ENCODE results near the gene TSC2. TPM values are rescaled to one million over a fixed set of nuclear protein-coding genes. Genes with fewer than 3 reads are reported as not detected.
A peak's percentile ranks its signal among the peaks of the same experiment; 100 is the strongest.
"Not testable (repeated sequence)": the region's sequence is repeated elsewhere in the genome, so short reads cannot be mapped to it uniquely, and the experiment has no call there.

TSC2 gene
- total RNA-seq, 1 experiment from 2014 or later = 59.3 TPM

DNA sequence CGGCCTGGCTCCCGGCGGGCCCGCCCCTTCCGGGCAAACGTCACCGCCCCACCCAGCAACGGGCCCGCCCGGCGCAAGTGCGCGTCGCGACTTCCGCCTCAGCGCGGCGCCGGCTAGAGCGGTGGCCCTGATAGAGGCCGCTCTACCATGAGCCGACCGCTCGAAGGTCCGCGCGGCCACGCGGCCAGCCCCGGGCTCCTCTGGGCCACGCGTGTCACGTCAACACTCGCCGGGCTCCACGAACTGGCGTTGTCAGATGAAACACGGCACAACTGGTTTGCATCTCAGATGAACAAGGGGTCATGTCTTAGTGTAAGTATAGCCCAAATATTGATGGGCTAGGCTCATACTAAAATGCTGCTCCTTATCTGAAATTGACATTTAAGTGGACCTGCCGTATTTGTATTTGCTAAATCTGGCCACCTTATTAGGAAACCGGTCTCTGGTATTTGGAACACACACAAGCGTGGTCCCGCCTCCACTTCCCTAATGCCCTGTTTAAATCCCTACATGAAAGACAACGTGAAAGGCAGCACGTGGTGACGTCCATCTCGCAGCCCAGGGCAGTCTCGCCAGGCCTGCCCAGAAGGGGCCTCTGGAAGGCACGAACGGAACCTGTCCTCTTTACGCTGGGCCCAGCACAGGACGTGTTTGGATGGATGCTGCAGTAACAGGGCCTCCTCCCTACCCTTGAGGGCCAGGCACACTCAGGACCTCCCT lies 37.8 kb upstream of the TSC2 start, which contains the start of gene ZNF598:
TSS of gene ZNF598 (minus strand) at position 31 of the 720 bp plus-strand sequence.
- DNase-seq = peak; percentile 83
- peaks cover 26% of the 10 kb centered on the region for H3K4me1 ChIP-seq (ENCODE audit: insufficient read depth, low read length)
- no peaks in the 10 kb centered on the region for H3K9me2 ChIP-seq (replicated peaks; ENCODE audit: low read length)
- H3F3A ChIP-seq (ENCODE audit: low read length, unreplicated experiment) = no peaks in the 10 kb centered on the region
- H4K20me1 ChIP-seq (ENCODE audit: low read length) = peaks cover 22% of the 10 kb centered on the region
- H3K4me3 ChIP-seq (ENCODE audit: low read length) = peak within 1 kb of the TSS; percentile 94
- BruUV-seq (replicated peaks) = TSS peak; percentile 83
- H3K9me3 ChIP-seq (ENCODE audit: low read length) = no peaks in the 10 kb centered on the region
- CTCF ChIA-PET = no interaction called here
- peak within 1 kb of the TSS; percentile 42 for H2AFZ ChIP-seq (ENCODE audit: low read length)
- intact Hi-C loops (cut with micrococcal nuclease) = no loop called here
- peaks cover 54% of the 10 kb centered on the region for H3K79me2 ChIP-seq (ENCODE audit: low read length)
- peak within 1 kb of the TSS; percentile 92 for H3K4me2 ChIP-seq (ENCODE audit: low read length)
- peak; percentile 81 for ATAC-seq
- POLR2A ChIA-PET (ENCODE audit: unreplicated experiment) = no interaction called here
- H3K27me3 ChIP-seq (ENCODE audit: low read length) = no peaks in the 10 kb centered on the region
- peaks cover 3% of the 10 kb centered on the region; the same call in 1 of the 2 replicates for H3K36me3 ChIP-seq (ENCODE audit: low read depth, low read length)
- peak within 1 kb of the TSS; percentile 77 for H3K27ac ChIP-seq (ENCODE audit: low read length)
- peak within 1 kb of the TSS; percentile 97 for H3K9ac ChIP-seq (ENCODE audit: low read length)
- TF ChIP-seq EZH2phosphoT487 (IDR thresholded peaks at IDR 0.05; ENCODE audit: borderline replicate concordance, low read length) (no peak), EZH2 (IDR thresholded peaks at IDR 0.05; ENCODE audit: low read length, unreplicated experiment) (no peak)
- TF ChIP-seq, protein P1, sequence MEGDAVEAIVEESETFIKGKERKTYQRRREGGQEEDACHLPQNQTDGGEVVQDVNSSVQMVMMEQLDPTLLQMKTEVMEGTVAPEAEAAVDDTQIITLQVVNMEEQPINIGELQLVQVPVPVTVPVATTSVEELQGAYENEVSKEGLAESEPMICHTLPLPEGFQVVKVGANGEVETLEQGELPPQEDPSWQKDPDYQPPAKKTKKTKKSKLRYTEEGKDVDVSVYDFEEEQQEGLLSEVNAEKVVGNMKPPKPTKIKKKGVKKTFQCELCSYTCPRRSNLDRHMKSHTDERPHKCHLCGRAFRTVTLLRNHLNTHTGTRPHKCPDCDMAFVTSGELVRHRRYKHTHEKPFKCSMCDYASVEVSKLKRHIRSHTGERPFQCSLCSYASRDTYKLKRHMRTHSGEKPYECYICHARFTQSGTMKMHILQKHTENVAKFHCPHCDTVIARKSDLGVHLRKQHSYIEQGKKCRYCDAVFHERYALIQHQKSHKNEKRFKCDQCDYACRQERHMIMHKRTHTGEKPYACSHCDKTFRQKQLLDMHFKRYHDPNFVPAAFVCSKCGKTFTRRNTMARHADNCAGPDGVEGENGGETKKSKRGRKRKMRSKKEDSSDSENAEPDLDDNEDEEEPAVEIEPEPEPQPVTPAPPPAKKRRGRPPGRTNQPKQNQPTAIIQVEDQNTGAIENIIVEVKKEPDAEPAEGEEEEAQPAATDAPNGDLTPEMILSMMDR (conservative IDR thresholded peaks at IDR 0.05; ENCODE audit: low read depth, low read length) = no peak

DNA sequence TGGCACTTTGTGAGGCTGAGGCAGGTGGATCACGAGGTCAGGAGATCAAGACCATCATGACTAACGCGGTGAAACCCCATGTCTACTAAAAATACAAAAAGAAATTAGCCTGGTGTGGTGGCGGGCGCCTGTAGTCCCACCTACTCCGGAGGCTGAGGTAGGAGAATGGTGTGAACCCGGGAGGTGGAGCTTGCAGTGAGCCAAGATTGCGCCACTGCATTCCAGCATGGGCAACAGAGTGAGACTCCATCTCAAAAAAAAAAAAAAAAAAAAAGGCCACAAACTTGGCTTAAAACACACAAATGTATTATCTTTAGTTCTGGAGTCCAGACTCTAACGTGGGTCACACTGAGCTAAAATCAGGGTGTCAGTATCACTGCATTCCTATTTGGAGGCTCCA lies 36.1 kb upstream of the TSC2 start:
- H3K9me2 ChIP-seq (replicated peaks; ENCODE audit: low read length); intact Hi-C loops (cut with micrococcal nuclease); H3K27ac ChIP-seq (ENCODE audit: low read length); H3K27me3 ChIP-seq (ENCODE audit: low read length); H3K9ac ChIP-seq (ENCODE audit: low read length); H3K36me3 ChIP-seq (ENCODE audit: low read depth, low read length); CTCF ChIA-PET; ATAC-seq; H3F3A ChIP-seq (ENCODE audit: low read length, unreplicated experiment); H2AFZ ChIP-seq (ENCODE audit: low read length); POLR2A ChIA-PET (ENCODE audit: unreplicated experiment); H3K4me3 ChIP-seq (ENCODE audit: low read length); H3K4me2 ChIP-seq (ENCODE audit: low read length); DNase-seq; BruUV-seq (replicated peaks); H3K9me3 ChIP-seq (ENCODE audit: low read length): not testable (repeated sequence)
- peaks cover 35% of the 10 kb centered on the region for H3K4me1 ChIP-seq (ENCODE audit: insufficient read depth, low read length)
- H3K79me2 ChIP-seq (ENCODE audit: low read length) = peaks cover 36% of the 10 kb centered on the region
- H4K20me1 ChIP-seq (ENCODE audit: low read length) = peaks cover 12% of the 10 kb centered on the region

DNA sequence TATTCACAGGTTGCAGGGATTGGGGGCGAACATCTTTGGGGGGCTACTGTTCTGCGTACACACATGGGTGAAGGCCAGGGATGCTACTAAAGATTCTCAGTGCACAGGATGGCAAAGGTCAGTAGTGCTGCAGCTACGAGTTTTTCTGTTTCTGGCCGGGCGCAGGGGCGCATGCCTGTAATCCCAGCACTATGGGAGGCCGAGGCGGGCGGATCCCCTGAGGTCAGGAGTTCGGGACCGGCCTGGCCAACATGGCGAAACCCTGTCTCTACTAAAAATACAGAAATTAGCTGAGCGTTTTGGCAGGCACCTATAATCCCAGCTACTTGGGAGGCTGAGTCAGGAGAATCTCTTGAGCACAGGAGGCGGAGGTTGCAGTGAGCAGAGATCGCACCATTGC lies 34.3 kb upstream of the TSC2 start:
- BruUV-seq (replicated peaks) = no TSS peak

More for the DNA sequence above, 34.3 kb upstream of the TSC2 start:
- no peaks in the 10 kb centered on the region for H3K9me2 ChIP-seq (replicated peaks; ENCODE audit: low read length)
- TF ChIP-seq EZH2phosphoT487 (IDR thresholded peaks at IDR 0.05; ENCODE audit: borderline replicate concordance, low read length) (no peak), EZH2 (IDR thresholded peaks at IDR 0.05; ENCODE audit: low read length, unreplicated experiment) (no peak)
- TF ChIP-seq, protein P1 (conservative IDR thresholded peaks at IDR 0.05; ENCODE audit: low read depth, low read length) = no peak
- DNase-seq (no peak), ATAC-seq (no peak)
- no peaks in the 10 kb centered on the region for H3K9me3 ChIP-seq (ENCODE audit: low read length)
- intact Hi-C loops (cut with micrococcal nuclease) = no loop called here
- peaks cover 18% of the 10 kb centered on the region for H3K79me2 ChIP-seq (ENCODE audit: low read length)
- H3K27me3 ChIP-seq (ENCODE audit: low read length) = no peaks in the 10 kb centered on the region
- no peak overlapping the region for H3K4me3 ChIP-seq (ENCODE audit: low read length)
- no peak overlapping the region for H3K9ac ChIP-seq (ENCODE audit: low read length)
- H4K20me1 ChIP-seq (ENCODE audit: low read length) = no peaks in the 10 kb centered on the region
- no peaks in the 10 kb centered on the region for H3F3A ChIP-seq (ENCODE audit: low read length, unreplicated experiment)
- H3K36me3 ChIP-seq (ENCODE audit: low read depth, low read length) = no peaks in the 10 kb centered on the region
- H3K4me1 ChIP-seq (ENCODE audit: insufficient read depth, low read length) = peaks cover 22% of the 10 kb centered on the region
- H3K27ac ChIP-seq (ENCODE audit: low read length) = no peak overlapping the region
- ChIA-PET POLR2A (ENCODE audit: unreplicated experiment) (no interaction called here), CTCF (no interaction called here)
- no peak overlapping the region for H2AFZ ChIP-seq (ENCODE audit: low read length)
- H3K4me2 ChIP-seq (ENCODE audit: low read length) = no peak overlapping the region

Data from PC-3 (cell line).